Endothelial cell of hepatic sinusoid (primary cell): ENCODE measurements around the gene FIGN.

Experiments used
- in situ Hi-C: cut with HindIII; loops from 2 replicates; pipeline ENCODE4 v1.10.0; 2017; ENCODE audit warnings: low sequenced_read_pairs

FIGN gene

GRCh38 chr2:163711258-163711657 lies 24.6 kb downstream of the FIGN start:
- in situ Hi-C loops = no loop called here

GRCh38 chr2:163709270-163709669 lies 26.5 kb downstream of the FIGN start:
- in situ Hi-C loops = no loop called here

- in situ Hi-C loops = no loop called here
Observed at GRCh38 chr2:163708265-163708664, 27.5 kb downstream of the FIGN start.

- in situ Hi-C loops = no loop called here
Observed at GRCh38 chr2:163703386-163703785, 32.4 kb downstream of the FIGN start.

- in situ Hi-C loops = no loop called here
Observed at GRCh38 chr2:163701399-163702195, 34.2 kb downstream of the FIGN start.

GRCh38 chr2:163698857-163699256 lies 37.0 kb downstream of the FIGN start:
- in situ Hi-C loops = no loop called here

GRCh38 chr2:163697846-163698637 lies 37.8 kb downstream of the FIGN start:
- in situ Hi-C loops = no loop called here

- in situ Hi-C loops = no loop called here
Observed at GRCh38 chr2:163697429-163697828, 38.4 kb downstream of the FIGN start.

- in situ Hi-C loops = no loop called here
Observed at GRCh38 chr2:163693484-163693883, 42.3 kb downstream of the FIGN start.

- in situ Hi-C loops = no loop called here
Observed at GRCh38 chr2:163692611-163693482, 43.0 kb downstream of the FIGN start.

- in situ Hi-C loops = no loop called here
Observed at GRCh38 chr2:163692081-163692480, 43.7 kb downstream of the FIGN start.

GRCh38 chr2:163690896-163691295 lies 44.9 kb downstream of the FIGN start:
- in situ Hi-C loops = no loop called here

- in situ Hi-C loops = no loop called here
Observed at GRCh38 chr2:163687217-163687616, 48.6 kb downstream of the FIGN start.

GRCh38 chr2:163686289-163686688 lies 49.5 kb downstream of the FIGN start:
- in situ Hi-C loops = no loop called here

GRCh38 chr2:163682695-163683094 lies 53.1 kb downstream of the FIGN start:
- in situ Hi-C loops = no loop called here

GRCh38 chr2:163681745-163682144 lies 54.1 kb downstream of the FIGN start:
- in situ Hi-C loops = no loop called here

- in situ Hi-C loops = no loop called here
Observed at GRCh38 chr2:163675388-163675787, 60.4 kb downstream of the FIGN start.

- in situ Hi-C loops = no loop called here
Observed at GRCh38 chr2:163673522-163673921, 62.3 kb downstream of the FIGN start.

GRCh38 chr2:163670929-163671328 lies 64.9 kb downstream of the FIGN start:
- in situ Hi-C loops = no loop called here

GRCh38 chr2:163669506-163669905 lies 66.3 kb downstream of the FIGN start:
- in situ Hi-C loops = no loop called here
